CD4-positive, alpha-beta T cell treated with Interleukin-12 subunit alpha and Interleukin-12 subunit beta, for 1 hour (primary cell): ENCODE results near the gene MDM2.
"Not testable (repeated sequence)": the region's sequence is repeated elsewhere in the genome, so short reads cannot be mapped to it uniquely, and the experiment has no call there.

ENCODE experiments used
- DNase-seq: peaks from one replicate; pipeline ENCODE4 v3.0.0-alpha.2; 2020

Gene MDM2

DNA sequence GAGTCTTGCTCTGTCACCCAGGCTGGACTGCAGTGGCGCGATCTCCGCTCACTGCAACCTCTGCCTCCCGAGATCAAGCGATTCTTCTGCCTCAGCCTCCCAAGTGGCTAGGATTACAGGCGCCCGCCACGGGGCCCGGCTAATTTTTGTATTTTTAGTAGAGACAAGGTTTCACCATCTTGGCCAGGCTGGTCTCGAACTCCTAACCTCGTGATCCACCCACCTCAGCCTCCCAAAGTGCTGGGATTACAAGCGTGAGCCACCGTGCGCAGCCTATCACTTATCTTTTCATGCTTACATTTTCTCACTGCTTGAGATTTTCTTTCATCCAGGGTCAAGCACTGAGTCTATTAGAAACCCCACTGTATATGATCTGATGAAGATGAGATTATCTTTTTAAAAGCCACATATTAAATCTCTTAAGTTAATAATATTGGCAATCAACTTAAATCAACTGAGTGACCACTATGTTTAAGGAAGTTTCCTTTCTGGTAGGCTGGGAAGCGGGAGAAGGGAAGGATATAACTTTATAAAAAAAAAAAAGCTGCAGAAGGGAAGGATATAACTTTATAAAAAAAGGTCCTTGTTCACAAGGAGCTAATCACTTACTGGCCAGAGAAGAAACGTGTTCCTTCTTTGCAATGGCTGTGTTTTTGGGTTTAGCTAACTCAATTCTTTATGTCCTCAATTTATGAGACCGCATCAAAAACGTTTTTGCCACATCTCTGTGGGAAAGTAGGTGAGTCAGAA, 1.3 kb upstream of the MDM2 start:
- DNase-seq: peak; percentile 23

DNA sequence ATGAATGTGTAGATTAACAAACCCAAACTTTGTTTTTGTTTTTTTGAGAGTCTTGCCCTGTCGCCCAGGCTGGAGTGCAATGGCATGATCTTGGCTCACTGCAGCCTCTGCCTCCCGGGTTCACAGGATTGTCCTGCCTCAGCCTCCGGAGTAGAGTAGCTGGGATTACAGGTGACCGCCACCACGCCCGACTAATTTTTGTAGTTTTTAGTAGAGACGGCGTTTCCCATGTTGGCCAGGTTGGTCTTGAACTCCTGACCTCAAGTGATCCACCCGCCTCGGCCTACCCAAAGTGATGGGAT, 752 bp upstream of the MDM2 start:
- DNase-seq: not testable (repeated sequence)

DNA sequence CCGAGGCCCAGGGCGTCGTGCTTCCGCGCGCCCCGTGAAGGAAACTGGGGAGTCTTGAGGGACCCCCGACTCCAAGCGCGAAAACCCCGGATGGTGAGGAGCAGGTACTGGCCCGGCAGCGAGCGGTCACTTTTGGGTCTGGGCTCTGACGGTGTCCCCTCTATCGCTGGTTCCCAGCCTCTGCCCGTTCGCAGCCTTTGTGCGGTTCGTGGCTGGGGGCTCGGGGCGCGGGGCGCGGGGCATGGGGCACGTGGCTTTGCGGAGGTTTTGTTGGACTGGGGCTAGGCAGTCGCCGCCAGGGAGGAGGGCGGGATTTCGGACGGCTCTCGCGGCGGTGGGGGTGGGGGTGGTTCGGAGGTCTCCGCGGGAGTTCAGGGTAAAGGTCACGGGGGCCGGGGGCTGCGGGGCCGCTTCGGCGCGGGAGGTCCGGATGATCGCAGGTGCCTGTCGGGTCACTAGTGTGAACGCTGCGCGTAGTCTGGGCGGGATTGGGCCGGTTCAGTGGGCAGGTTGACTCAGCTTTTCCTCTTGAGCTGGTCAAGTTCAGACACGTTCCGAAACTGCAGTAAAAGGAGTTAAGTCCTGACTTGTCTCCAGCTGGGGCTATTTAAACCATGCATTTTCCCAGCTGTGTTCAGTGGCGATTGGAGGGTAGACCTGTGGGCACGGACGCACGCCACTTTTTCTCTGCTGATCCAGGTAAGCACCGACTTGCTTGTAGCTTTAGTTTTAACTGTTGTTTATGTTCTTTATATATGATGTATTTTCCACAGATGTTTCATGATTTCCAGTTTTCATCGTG, 612 bp downstream of the MDM2 start:
- DNase-seq: peak; percentile 47

DNA sequence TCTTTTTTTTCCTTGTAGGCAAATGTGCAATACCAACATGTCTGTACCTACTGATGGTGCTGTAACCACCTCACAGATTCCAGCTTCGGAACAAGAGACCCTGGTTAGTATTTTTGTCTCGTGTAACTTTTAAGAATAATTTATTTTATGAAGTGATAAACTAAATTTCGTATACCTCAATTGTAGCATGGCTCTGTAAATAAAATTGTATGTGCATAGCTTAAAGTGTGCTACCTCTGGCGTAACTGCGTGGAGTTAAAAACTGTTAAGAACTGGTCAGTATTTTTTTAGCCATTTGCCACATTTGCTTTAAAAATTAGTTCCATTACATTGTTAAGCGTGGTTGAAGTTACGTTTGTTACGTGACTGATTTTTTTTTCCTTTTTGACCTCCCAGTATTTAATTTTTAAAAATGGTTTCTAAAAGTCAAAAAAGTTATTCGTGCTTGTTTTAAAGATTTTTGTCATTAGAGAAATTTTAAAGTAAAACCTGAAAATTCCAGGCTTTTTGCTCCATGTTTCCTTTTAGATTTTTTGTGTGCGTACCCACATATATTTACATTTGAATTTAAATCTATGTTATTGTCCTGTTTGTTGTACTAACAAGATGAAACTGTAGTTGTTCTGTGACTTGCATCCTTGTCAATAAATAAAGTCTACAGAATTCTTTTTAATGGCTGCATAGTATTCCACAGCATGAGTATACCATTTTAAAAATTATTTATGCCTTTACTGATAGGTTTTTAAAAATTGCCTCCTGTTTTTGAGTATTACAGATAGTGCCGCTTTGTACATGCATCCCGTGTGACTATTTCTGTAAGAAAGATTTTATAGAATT, 1.4 kb downstream of the MDM2 start:
- DNase-seq: no peak

DNA sequence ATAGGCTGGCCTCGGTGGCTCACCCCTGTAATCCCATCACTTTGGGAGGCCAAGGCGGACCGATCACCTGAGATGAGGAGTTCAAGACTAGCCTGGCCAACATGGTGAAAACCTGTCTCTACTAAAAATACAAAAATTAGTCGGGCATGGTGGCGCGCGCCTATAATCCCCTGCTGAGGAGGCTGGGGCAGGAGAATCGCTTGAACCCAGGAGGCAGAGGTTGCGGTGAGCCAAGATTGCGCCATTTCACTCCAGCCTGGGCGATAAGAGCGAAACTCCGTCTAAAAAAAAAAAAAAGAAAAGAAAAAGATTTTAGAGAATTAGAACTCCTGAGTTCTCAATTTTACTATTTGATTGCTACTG, 2.0 kb downstream of the MDM2 start:
- DNase-seq: not testable (repeated sequence)

DNA sequence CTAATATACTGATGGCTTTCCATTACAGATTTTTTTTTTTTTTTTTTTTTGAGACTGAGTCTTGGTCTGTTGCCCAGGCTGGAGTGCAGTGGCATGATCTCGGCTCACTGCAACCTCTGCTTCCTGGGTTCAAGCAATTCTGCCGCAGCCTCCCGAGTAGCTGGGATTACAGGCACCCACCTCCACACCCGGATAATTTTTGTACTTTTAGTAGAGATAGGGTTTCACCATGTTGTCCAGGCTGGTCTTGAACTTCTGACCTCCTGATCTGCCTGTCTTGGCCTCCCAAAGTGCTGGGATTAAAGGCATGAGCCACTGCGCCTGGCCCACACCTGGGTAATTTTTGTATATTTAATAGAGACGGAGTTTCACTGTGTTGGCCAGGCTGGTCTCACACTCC, 3.6 kb downstream of the MDM2 start:
- not testable (repeated sequence) for DNase-seq

DNA sequence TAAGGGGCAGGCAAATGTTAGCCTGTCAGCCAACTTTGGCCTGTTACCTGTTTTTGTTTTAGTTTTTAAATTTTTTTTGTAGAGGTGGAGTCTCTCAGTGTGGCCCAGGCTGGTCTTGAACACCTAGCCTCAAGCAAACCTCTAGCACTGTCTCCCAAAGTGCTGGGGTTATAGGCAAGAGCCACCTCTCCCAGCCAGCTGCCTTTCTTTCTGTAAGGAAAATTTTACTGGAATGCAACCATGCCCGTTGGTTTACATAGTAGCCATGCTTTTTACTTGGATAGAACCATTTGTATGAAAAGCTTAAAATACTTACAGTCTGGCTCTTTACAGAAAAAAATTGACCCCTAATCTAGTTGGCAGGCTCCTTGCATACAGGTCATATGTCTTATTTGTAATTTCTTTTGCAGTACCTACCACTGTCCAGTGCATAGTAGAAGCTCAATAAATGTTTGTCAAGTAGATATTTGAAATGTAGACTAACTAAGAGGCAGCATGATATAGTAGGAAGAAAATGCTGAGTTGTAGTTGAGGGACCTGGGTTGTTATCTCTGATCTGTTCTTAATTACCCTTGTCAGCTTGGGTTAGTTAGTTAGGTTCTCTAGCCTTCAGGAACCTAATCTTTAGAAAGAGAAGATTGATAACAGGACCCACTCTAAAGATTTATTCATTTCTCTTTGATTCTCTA, 4.7 kb downstream of the MDM2 start:
- no peak for DNase-seq

DNA sequence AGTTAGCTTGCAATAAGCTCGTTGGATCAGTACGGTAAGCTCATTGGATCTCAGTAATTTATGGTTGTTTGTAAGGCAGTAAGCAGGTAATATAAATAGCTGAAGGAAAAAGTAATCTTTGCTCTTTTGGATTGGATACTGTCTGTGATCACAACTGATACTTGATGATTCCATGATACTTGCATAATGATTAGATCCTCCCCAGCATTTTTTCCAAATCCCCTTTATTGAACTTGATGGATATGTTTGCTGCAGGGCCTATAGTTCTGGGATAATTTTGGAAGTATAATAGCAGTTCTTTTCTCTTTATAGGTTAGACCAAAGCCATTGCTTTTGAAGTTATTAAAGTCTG, 5.2 kb downstream of the MDM2 start:
- no peak for DNase-seq

DNA sequence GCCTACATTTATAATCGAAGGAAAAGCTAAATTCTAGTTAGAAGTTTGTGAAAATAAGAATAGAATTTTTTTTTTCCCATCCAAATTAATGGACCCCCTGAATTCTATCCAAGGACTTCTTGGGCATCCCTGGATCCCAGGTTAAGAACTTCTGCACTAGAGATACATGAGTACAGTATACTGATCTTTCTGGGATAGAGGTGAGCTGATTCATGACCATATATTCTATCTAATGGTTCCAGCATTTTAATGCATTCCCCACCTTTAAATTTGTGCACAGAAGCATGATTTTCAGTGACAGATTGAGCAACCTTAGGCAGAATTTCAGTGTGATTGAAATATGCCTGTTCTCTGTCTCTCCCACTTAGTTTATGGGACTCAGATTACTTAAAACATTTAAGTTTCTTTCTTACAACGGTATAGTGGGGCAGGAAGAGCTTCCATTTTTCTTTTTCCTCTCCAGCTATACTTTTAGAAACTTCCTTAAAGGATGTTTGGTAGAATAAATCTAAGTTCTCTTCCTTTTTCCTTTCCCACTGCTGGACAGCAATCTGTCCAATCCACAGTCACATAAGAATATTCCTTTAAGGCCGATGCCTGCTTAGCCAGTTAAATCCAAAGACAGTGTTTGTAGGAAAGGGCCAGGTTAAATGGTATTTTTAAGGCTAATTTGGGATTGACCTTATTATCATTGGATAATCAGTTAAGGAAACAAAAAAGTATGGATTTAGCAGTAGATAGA, 6.7 kb downstream of the MDM2 start:
- DNase-seq: no peak

DNA sequence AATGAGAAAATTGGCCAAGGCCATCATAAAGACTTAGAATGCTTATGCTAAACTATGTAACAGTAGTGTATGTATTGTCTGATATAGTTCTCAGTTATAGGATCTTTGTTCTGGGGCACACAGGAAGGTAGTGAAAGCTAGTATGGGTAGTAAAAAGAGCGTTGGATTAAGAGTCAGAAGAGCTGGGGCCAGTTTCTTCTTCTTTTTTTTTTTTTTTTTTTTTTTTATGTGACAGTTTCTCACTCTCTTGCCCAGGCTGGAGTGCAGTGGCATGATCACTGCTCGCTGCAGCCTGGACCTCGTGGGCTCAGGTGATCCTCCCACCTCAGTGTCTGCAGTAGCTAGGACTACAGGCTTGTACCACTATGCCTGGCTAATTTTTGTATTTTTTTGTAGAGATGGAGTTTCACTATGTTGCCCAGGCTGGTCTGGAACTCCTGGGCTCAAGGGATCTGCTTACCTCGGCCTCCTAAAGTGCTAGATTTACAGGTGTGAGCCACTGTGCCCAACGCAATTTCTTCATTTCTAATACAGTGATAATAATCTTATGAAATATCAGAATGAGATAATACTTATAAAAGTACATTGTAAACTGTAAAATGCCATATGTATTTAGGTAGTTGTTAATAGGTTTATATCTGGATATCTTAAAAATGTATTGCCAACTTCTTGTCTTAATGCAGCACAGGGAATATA, 7.4 kb downstream of the MDM2 start:
- DNase-seq: no peak

DNA sequence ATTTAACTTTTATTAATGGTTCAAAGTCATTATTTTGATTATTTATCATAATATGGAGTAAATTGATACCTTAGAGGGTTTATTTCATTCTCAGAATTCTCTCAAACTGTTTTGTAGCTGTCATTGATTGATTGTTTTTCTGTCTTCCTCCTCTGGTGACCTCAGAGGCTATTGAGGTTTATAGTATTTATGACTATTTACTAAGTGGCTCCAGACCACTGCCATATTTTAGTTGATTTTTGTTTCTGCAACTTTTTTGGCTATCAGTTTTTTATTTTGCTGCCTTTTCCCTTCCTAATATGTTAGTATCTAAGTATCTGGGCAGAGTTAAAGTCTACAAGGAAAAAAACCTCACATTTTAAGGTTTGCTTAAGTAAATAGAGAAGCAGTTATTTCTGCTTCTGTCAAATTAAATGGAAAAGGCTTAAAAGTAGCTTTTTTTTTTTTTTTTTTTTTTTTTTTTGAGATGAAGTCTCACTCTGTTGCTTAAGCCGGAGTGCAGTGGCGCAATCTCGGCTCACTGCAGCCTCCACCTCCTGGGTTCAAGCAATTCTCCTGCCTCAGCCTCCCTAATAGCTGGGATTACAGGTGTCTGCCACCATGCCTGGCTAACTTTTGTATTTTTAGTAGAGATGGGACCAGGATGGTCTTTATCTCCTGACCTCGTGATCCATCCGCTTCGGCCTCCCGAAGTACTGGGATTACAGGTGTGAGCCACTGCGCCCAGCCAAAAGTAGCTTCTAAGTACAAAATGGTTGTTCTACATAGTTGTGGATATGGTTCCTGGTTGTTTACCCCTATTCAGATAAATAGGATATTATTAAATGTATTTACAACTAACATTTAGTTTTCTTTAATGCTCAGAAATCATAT, 8.2 kb downstream of the MDM2 start:
- no peak for DNase-seq

DNA sequence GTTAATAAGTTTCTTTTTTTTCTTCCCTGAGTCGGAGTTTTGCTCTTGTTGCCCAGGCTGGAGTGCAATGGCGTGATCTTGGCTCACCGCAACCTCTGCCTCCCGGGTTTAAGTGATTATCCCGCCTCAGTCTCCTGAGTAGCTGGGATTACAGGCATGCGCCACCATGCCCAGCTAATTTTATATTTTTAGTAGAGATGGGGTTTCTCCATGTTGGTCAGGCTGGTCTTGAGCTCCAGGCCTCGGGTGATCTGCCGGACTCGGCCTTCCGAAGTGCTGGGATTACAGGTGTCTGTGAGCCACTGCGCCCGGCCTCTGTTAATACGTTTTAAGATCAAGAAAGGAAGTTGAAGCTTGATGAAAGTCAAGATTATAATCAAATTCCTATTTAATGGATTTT, 11.5 kb downstream of the MDM2 start:
- DNase-seq: not testable (repeated sequence)

DNA sequence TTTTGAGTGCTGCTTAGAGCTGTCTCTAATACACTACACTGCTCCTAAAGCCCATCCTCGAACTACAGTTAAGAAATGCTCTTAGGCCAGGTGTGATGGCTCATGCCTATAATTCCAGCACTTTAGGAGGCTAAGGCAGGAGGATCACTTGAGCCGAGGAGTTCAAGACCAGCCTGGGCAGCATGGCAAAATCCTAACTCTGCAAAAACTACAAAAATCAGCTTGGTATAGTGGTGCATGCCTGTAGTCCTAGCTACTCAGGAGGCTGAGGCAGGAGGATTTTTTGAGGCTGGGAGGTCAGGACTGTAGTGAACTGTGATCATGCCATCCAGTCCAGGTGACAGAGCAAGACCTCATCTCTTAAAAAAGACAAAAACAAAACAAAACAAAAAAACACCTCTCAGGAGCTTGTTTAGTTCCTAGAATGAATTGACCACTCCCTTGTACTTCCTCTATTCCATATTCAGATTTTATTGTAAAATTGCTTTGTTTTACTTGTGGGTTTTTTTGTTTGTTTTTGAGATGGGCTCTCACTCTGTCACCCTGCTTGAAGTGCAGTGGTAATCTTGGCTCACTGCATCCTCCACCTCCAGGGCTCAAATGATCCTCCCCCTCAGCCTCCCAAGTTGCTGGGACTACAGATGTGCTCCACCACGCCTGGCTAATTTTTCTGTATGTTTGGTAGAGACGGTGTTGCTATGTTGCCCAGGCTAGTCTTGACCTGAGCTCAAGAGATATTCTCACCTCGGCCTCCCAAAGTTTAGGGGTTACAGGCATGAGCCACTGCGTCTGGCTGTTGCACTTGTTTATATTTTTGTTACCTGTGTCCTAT, 13.6 kb downstream of the MDM2 start:
- no peak for DNase-seq

DNA sequence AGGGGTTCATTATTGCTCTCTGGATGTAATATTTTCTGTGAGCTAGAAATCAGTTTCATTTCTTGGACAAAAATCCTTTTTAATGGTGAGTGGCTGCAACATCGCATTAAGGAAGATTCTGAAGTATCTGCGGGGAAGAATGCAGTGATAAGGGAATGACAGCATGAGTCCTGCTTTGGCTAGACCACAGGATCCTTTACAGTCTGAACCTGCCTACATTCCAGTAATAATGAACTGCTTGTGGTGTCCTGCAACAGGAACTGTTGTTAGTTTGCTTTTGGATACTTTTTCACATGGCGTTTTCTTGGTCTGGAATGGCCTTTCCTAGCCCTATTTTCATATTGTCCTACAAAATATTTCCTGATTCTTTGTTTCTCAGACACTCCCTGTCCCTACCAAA, 15.7 kb downstream of the MDM2 start:
- DNase-seq: no peak

DNA sequence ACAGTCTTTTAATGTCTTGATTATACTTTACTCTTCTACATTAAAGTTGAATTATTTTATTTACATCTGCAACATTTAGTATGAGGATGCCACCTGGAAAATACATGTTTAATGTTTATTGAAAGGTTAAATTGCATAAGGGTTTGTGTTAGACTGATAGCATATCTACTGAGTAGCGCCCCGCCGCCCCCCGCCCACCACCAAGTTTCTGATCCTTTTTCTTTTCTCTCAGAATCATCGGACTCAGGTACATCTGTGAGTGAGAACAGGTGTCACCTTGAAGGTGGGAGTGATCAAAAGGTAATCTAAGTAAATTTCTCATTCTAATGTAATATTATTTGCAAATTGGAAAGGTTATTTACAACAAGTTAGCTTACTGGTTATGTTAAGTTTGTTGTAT, 16.2 kb downstream of the MDM2 start:
- no peak for DNase-seq

DNA sequence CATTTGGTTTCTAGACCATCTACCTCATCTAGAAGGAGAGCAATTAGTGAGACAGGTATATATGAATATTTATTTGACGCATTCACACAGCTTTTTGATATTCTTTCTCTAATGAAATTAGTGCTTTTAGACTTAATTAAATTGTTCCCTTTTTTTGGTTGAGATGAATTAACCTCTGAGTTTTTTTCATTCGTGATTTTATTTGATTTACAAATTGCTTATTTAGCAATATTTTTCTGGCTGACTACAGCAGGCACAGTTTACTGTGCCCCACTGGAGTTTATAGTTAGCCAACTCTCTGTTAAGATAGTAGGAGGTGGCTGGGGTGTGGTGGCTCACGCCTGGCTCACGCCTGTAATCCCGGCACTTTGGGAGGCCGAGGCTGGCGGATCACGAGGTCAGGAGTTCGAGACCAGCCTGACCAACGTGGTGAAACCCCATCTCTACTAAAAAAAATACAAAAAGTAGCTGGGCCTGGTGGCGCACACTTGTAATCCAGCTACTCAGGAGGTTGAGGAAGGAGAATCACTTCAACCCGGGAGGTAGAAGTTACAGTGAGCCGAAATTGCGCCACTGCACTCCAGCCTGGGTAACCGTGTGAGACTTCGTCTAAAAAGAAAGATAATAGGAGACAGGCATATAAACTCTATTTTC, 16.7 kb downstream of the MDM2 start:
- DNase-seq: no peak

DNA sequence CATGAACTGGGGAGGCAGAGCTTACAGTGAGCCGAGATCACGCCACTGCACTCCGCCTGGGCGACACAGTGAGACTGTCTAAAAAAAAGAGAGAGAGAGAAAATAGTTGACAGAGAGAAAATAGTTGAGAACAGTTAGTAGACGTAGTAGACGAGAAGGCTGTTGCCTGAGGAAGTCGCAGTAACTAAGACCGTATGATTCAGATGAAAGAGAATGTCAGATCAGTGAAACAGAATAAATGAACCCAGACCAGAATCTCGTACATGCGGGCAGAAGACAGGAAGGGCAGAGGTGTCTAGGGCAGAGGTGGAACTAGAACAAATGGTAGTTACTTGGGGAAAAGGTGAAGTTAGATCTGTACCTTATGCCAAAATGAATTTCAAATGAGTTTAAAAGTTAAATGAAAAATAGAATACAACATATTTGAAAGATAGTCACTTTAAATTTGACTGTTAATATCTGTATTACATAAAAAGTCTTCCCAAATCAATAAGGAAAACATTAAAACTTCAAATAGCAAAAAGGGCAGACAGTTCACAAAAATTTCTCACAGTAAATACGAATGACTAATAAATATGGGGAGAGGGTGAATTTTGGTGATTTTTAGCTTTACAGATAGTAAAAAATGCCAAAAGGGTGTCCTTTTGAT, 17.7 kb downstream of the MDM2 start:
- DNase-seq: no peak

DNA sequence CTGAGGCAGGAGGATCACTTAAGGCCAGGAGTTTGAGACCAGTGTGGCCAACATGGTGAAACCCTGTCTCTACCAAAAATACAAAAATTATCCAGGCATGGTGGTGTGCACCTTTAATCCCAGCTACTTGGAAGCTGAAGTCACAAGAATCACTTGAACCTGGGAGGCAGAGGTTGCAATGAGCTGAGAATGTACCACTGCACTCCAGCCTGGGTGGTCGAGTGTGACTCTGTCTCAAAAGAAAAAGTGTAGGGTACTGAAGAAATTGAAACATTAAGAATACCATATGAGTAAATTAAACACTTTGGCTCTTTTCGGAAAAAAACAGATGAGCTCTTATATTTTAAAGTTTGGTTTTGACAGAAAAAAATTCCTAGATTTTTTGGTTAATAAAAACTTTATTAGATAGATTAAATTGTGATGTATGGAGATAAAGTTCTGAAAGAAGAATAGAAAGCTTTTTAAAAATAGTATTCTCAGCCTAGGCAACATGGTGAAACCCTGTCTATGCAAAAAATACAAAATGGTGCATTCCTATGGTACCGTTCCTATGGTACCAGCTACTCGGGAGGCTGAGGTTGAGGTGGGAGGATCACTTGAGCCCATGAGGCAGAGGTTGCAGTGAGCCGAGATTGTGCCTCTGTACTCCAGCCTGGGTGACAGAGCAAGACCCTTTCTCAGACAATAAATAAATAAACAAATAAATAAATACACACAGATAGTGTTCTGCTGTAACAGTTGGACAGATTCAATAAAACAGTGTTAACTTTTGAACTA, 20.1 kb downstream of the MDM2 start:
- no peak for DNase-seq
